ENCODE results near the gene PRELID1.
A peak's percentile ranks its signal among the peaks of the same experiment; 100 is the strongest.
"Not testable (repeated sequence)": the region's sequence is repeated elsewhere in the genome, so short reads cannot be mapped to it uniquely, and the experiment has no call there.

The PRELID1 gene

GRCh38 chr5:177336603-177337494 is 33.2 kb downstream of the PRELID1 start:
- no peak for DNase-seq

GRCh38 chr5:177338251-177339106 is 34.9 kb downstream of the PRELID1 start:
- DNase-seq, result no peak

- DNase-seq, result no peak
Measured at GRCh38 chr5:177339107-177339638, 35.6 kb downstream of the PRELID1 start.

GRCh38 chr5:177343000-177343399 is 39.4 kb downstream of the PRELID1 start:
- DNase-seq, result not testable (repeated sequence)

GRCh38 chr5:177343777-177344176 is 40.2 kb downstream of the PRELID1 start:
- no peak for DNase-seq

GRCh38 chr5:177344891-177345290 is 41.3 kb downstream of the PRELID1 start:
- DNase-seq, result no peak

- no peak for DNase-seq
Measured at GRCh38 chr5:177346820-177347219, 43.2 kb downstream of the PRELID1 start.

GRCh38 chr5:177347699-177348098 is 44.1 kb downstream of the PRELID1 start:
- no peak for DNase-seq

GRCh38 chr5:177349362-177349647 is 45.7 kb downstream of the PRELID1 start:
- no peak for DNase-seq

- no peak for DNase-seq
Measured at GRCh38 chr5:177349762-177350161, 46.2 kb downstream of the PRELID1 start.

- DNase-seq, result peak in 1 of 5 experiments; percentile 41
Measured at GRCh38 chr5:177350776-177351391, 47.3 kb downstream of the PRELID1 start.

- DNase-seq, result peak; percentile 74 to 98 (median 87)
Measured at GRCh38 chr5:177351392-177352329, 48.1 kb downstream of the PRELID1 start, which contains the start of gene LMAN2. LMAN2 (minus strand) TSS chr5:177351668; CDS start chr5:177351647, 21 bp downstream.

GRCh38 chr5:177353093-177353492 is 49.5 kb downstream of the PRELID1 start:
- DNase-seq, result no peak

- no peak for DNase-seq
Measured at GRCh38 chr5:177354256-177354655, 50.7 kb downstream of the PRELID1 start.

GRCh38 chr5:177354711-177355110 is 51.1 kb downstream of the PRELID1 start:
- no peak for DNase-seq

GRCh38 chr5:177355162-177355867 is 51.7 kb downstream of the PRELID1 start:
- no peak for DNase-seq

- DNase-seq, result no peak
Measured at GRCh38 chr5:177355868-177356168, 52.2 kb downstream of the PRELID1 start.
